Choroid plexus epithelial cell (primary cell): ENCODE results near the gene LMO4.

Experiments
- DNase-seq: peaks from one replicate; pipeline ENCODE4 v3.0.0-alpha.2; 2010; ENCODE audit warnings: low read depth
- H3K4me3 ChIP-seq: 2 replicates; pipeline ENCODE4 v1.5.1; 2011; ENCODE audit warnings: low read depth, mild to moderate bottlenecking, control low read depth, low read length, moderate library complexity
- CTCF ChIP-seq: conservative IDR thresholded peaks from 2 replicates; pipeline ENCODE4 v1.5.1; 2011; ENCODE audit warnings: low read depth, mild to moderate bottlenecking, control low read depth, inconsistent platforms, low read length, moderate library complexity

LMO4 gene

DNA sequence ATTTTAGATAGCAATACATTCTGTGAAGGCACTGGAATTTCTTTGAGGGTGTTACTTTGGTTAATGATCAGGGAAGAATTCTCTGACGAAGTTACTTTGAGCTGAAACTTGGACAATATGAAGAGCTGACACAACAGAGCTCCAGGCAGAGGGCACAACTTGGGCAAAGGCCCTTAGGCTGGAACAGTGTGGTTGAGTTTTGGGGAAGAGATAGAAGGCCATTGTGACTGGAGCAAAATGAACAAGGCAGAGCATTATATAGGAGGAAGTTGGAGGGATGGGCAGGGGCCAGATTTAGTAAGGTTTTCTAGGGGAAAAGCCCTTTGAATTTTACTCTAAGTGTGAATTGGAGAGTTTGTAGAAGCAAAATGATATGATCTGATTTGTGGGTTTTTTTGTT is 30.9 kb downstream of the LMO4 start:
- no peak for TF ChIP-seq CTCF
- no peak overlapping the region for H3K4me3 ChIP-seq
- no peak for DNase-seq

DNA sequence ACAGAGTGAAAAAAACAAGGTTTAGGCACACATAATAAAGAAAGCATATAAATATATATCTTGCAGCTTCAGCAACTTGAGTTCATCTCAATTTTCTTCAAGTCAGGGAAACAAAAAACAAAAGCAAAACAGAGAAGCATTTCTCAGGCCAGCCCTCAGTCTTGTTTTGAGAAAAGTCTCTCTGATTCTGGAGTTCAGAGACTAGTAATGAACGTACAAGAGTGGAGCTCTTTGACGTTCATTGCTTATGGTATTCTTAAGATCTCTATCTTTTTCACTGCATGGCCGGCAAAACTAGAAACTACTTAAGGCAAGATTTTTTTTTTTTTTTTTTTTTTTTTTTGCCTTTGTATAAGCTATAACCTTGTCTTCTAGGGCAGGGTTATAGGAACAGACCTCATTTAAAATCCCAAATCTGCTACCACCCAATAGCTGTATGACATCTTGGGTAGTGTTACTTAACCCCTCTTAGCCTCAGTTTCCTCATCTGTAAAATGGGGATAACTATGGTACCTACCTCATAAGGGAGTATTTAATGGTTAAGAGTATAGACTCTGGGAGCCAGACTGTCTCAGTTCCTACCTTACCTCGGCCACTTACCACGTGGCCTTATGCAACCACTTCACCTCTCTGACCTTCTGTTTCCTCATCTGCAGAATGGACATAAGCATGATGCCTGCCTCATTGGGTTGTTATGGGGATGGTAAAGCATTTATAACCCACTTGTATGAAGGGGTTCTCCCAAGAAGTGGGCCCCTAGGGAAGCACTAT is 33.6 kb downstream of the LMO4 start:
- no peak for DNase-seq
- TF ChIP-seq CTCF = no peak
- no peak overlapping the region for H3K4me3 ChIP-seq

GRCh38 chr1:87362834-87363426 is 34.2 kb downstream of the LMO4 start:
- peak; percentile 8 for DNase-seq
- H3K4me3 ChIP-seq = no peak overlapping the region
- TF ChIP-seq CTCF = no peak

DNA sequence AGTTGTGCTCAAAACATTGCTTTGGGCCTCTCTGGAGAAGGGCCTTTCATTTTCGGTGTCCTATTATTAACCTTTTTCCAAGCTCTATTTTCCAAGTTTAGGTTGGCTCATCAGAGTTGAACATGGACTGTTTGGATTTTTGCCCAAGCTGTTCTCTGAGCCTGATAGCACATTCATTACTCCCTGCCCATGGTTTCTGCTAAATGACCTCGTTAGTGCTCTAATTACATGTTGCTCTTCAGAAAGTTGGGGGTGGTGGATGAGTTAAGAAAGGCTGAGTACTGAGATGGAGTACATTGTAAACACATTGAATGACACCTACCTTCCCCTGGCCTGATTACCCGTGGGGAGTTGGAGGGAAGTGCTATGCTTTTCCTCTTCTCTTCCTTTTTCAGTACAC is 38.9 kb downstream of the LMO4 start:
- no peak for TF ChIP-seq CTCF
- no peak for DNase-seq
- H3K4me3 ChIP-seq = no peak overlapping the region

GRCh38 chr1:87368907-87369306 is 40.2 kb downstream of the LMO4 start:
- H3K4me3 ChIP-seq = no peak overlapping the region
- TF ChIP-seq CTCF = no peak
- no peak for DNase-seq

DNA sequence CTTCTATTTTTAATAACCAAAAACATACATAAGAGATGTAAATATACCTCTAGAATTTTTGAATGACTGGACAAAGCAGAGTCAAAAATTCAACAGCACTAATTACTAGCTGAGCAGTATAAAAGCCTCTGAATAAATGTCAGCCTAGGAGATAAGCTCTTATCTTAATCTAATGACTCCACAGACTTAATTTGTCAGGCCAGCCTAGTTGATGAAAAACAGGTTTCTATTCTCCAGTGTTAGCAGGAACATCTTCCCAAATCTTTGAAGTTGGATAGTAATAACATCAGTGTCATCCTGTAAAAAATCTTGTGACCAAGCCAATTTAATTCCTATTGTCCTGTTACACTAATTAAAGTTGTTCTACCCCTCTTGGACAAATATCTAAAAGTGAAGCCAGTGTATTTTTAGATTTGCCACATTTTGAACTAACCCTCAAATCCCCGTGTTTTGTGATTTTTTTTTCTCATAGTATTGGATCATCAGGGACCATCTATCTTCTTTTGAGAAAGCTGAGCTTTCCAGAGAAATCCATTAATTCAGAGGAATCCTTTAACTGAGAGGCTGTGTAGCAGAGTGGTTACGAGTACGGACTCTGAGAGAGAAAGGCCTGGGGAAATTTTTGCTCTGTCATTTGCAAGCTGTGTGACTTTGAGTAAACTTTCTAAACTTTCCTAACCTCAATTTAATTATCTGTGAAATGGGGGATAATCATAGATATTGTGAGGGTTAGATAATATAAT is 41.2 kb downstream of the LMO4 start:
- H3K4me3 ChIP-seq = no peak overlapping the region
- TF ChIP-seq CTCF = no peak
- DNase-seq = no peak
